ENCODE results near the gene MED10.

Gene MED10

DNA sequence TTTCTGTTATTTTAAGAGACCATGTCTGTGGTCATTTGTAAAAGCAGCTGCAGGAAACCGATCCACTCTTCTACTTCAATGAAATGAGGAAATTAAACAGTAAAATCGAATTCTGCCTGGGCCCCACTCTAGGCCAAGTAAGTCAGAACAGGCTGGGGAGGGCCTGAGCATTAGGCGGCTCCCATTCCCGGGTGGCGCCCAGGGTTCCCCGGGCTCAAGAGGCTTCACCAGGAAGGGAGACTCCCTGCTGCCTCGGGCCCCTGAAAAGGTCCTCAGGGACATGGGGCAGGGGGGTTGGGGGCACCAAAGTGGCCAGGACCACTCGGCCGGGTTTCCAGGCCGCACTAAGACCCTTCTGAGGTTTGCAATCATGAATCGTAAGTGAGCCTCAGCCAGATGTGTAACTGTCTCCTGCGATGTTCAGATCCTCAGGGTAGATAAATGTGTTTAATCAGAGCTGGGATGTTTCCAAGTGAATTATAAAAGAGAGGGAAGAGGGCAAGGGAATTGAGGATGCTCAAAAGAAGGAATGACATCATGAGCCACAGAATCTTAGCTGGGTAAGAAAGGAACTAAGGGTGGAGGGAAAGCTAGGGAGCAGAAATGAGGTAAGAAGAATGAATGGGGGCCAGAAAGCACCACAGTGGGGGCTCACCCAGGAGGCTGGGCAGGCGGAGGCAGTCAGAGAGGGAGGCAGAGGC, 24.6 kb downstream of the MED10 start:
- DNase-seq (ENCODE audit: low read depth in 2 of 3, low spot score in 2 of 3): no peak

DNA sequence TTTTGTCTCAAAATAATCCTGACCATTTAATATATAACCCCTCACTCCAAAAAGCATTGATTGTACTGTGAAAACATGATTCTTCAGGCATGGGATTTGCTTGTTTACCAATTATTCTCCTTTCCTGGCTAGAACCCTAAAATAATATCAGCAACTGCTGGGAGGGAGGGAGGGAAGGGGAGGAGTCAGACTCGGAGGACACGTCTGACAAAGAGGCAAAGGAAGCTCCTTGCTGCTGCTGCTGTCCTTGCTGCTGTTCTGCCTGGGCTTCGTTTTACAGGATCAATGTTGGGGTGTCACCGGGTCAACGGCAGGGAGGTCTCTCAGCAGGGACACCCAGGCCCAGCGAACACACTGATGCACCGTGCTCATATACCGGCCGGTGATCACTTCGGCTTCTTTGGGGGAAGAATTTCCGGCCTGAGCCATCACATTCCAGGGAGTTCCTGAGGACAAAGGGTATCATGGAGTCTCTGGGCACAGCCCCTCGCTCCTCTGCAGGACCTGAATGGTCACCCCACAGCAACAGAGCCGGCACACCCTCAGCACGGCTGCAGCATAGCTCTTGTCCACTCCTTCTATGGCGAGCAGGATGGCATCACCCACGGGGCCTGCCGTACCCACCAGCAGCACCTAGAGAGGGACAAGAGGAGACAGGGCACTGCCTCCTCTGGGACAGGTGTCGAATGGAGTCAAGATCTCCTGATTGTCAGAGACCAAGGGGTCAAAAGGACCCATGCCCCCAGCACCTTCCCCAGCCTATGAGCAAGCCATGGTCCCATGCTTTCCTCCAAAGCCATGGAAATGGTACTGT, 27.9 kb downstream of the MED10 start:
- DNase-seq (ENCODE audit: low read depth in 2 of 3, low spot score in 2 of 3): no peak

- DNase-seq (ENCODE audit: low read depth in 2 of 3, low spot score in 2 of 3): no peak
Observed at GRCh38 chr5:6349387-6349786, 29.0 kb downstream of the MED10 start.

DNA sequence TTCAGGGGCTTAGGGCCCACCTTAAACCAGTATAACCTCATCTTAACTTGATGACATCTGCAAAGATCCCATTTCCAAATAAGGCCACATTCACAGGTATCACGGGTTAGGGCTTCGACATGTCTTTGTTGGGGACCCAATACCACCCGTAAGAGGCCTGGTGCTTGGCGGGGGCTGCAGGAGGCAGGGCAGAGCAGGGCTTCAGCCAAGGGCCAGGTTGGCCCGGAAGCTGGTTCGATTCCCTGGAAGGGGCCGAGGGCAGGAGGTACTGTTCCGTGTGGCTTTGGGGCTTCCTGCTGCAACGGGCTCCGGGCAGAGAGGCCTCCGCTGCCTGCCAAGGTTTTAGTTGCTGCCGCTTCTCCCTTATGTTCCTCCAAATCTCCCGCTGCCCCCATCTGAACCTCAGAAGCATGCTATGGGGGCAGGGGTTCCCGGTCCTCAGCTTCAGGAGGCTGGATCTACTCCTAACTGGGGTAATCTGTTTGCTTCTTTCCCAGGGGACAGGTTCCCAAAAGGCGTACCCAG, 29.8 kb downstream of the MED10 start:
- DNase-seq (ENCODE audit: low read depth in 2 of 3, low spot score in 2 of 3): no peak

- DNase-seq (ENCODE audit: low read depth in 2 of 3, low spot score in 2 of 3): no peak
Observed at GRCh38 chr5:6347673-6348072, 30.7 kb downstream of the MED10 start.

DNA sequence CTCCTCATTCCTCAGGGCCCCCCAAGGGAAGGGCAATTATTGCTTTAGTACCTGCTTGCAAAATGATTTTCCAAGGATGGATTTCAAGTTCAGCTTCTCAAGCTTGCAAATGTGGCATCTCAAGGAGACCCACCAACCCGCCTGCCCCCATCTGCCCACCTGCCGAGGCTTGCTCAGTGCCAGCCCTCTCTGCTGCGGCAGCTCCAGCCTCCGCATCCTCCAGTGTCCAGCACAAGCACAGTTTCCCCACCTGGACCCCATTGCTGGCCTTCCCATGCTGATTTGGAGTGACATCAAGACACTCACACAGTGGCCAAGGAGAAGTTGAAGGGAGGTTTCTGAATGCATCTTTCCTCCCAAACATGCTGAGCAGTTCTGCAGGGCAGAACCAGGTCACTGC, 31.2 kb downstream of the MED10 start:
- DNase-seq (ENCODE audit: low read depth in 2 of 3, low spot score in 2 of 3): no peak

DNA sequence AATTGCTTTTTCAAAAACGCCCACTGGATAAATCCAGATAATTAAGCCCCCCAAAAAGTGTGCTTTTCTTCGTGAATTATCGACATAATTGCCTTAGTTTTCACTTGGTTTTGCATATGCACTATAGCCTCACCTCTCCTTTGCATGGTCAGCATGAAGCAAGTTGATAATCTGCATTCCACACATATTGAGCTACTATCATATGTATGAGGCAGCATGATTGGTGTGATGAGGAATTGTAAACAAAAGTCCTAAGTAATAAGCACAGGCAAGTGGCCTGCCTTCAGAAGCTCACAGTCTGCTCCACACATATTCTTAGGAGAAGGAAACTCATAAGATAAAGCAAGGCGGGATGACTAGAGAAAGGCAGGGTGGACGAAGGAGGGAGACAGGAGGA, 33.8 kb downstream of the MED10 start:
- no peak for DNase-seq (ENCODE audit: low read depth in 2 of 3, low spot score in 2 of 3)

GRCh38 chr5:6343951-6344592, 34.3 kb downstream of the MED10 start:
- DNase-seq (ENCODE audit: low read depth in 2 of 3, low spot score in 2 of 3): no peak

- DNase-seq (ENCODE audit: low read depth in 2 of 3, low spot score in 2 of 3): no peak
Observed at GRCh38 chr5:6342689-6343315, 35.5 kb downstream of the MED10 start.

GRCh38 chr5:6340100-6340499, 38.2 kb downstream of the MED10 start:
- DNase-seq (ENCODE audit: low read depth in 2 of 3, low spot score in 2 of 3): no peak

- DNase-seq (ENCODE audit: low read depth in 2 of 3, low spot score in 2 of 3): no peak
Observed at GRCh38 chr5:6338871-6339270, 39.5 kb downstream of the MED10 start.

DNA sequence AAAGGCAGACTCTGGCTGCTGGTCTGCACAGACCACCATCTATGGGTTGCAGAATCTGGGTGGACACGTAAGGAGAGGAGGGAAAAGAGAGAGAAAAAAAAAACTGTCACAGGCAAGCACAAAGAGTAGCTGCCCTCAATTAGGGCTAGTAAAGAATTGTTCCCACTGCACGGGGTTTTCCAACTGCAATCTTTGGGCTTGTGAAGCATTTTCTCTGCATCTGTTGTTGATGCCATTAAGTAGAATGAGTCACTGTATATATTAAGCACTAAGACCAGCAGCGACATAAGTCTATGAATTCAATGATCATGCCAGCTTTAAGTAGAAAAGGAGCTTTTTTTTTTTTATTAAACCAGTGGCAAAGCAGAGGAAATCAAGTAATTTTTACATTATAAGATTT, 40.2 kb downstream of the MED10 start:
- DNase-seq (ENCODE audit: low read depth in 2 of 3, low spot score in 2 of 3): no peak

GRCh38 chr5:6333182-6333905, 45.0 kb downstream of the MED10 start:
- DNase-seq (ENCODE audit: low read depth in 2 of 3, low spot score in 2 of 3): no peak

DNA sequence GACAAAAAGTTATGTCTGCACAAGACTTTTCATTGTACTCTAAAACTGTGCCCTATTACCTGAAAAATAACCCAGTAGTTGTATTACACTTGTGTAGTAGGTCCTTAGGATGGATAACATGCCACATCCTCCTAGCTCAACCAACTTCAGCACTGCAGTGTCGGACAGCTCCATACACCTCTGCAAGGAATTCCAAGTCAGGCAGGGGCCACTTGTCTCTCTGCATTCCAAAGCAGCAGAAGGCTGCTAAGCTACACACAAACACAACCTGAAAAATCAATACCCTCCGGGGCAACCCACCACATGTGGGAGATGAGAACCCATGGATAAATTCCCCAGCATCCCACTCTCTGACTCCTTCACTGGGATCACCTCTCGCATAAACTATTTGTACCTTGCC, 50.2 kb downstream of the MED10 start:
- DNase-seq (ENCODE audit: low read depth in 2 of 3, low spot score in 2 of 3): no peak

GRCh38 chr5:6326776-6327175, 51.6 kb downstream of the MED10 start:
- DNase-seq (ENCODE audit: low read depth in 2 of 3, low spot score in 2 of 3): no peak

DNA sequence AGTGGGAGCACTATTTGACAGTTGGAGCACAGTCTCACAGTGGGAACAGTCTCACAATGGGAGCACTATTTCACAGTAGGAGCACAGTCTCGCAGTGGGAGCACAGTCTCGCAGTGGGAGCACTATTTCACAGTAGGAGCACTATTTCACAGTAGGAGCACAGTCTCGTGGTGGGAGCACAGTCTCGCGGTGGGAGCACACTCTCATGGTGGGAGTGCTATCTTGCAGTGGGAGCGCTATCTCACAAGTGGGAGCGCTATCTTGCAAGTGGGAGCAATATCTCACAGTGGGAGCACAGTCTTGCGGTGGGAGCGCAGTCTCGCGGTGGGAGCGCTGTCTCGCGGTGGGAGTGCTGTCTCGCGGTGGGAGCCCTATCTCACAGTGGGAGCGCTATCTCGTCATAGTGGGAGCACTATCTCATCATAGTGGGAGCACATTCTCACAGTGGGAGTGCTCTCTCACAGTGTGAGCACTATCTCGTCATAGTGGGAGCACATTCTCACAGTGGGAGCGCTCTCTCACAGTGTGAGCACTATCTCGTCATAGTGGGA, 56.1 kb downstream of the MED10 start:
- DNase-seq (ENCODE audit: low read depth in 2 of 3, low spot score in 2 of 3): no peak
